ENCODE measurements around the gene PPCDC.
"Not testable (repeated sequence)": the region's sequence is repeated elsewhere in the genome, so short reads cannot be mapped to it uniquely, and the experiment has no call there.

PPCDC gene

GRCh38 chr15:75069301-75069925 lies 46.0 kb downstream of the PPCDC start:
- DNase-seq = no peak

GRCh38 chr15:75070674-75071073 lies 47.3 kb downstream of the PPCDC start:
- DNase-seq = no peak

GRCh38 chr15:75073197-75073596 lies 49.8 kb downstream of the PPCDC start:
- no peak for DNase-seq

DNA sequence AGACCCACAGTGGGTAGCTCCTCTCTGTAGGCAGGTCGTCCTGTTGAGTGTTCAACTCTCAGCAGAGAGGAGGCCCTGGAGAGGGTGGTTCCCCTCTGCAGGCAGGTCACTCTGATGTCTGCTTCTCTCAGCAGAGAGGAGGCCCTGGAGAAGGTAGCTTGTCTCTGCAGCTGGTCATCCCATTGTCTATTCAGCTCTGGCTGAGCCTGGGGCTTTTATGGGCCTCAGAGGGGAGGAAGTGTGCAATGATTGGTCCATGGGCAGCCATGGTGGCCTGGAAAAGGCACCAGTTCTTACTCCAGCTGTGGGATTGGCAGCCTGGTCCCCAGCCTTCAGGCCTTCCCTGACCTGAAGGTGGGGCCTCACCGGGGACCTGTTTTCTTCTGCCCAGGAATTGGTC lies 52.9 kb downstream of the PPCDC start:
- DNase-seq = no peak

- DNase-seq = not testable (repeated sequence)
Observed at GRCh38 chr15:75077551-75077961, 54.2 kb downstream of the PPCDC start.

GRCh38 chr15:75081150-75081549 lies 57.8 kb downstream of the PPCDC start:
- DNase-seq = no peak

DNA sequence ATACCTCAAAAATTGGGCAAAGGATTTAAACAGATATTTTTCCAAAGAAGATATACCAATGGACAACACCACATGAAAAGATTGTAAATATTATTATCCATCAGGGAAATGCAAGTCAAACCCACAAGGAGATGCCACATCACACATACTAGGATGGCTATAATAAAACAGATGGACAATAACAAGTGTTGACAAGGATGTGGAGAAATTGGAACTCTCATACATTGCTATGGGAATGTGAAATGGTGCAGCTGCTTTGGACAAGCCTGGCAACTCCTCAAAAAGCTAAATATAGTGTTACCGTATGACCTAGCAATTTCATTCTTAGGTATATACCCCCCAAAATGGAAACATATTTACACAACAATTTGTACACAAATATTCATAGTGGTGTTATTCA lies 59.3 kb downstream of the PPCDC start:
- no peak for DNase-seq

DNA sequence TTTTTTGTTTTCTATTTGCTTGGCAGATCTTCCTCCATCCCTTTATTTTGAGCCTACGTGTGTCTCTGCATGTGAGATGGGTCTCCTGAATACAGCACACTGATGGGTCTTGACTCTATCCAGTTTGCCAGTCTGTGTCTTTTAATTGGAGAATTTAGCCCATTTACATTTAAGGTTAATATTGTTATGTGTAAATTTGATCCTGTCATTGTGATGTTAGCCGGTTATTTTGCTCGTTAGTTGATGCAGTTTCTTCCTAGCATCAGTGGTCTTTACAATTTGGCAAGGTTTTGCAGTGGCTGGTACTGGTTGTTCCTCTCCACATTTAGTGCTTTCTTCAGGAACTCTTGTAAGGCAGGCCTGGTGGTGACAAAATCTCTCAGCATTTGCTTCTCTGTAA lies 62.3 kb downstream of the PPCDC start:
- not testable (repeated sequence) for DNase-seq

GRCh38 chr15:75089456-75090387 lies 66.3 kb downstream of the PPCDC start:
- no peak for DNase-seq

- DNase-seq = no peak
Observed at GRCh38 chr15:75090388-75090734, 67.0 kb downstream of the PPCDC start.

DNA sequence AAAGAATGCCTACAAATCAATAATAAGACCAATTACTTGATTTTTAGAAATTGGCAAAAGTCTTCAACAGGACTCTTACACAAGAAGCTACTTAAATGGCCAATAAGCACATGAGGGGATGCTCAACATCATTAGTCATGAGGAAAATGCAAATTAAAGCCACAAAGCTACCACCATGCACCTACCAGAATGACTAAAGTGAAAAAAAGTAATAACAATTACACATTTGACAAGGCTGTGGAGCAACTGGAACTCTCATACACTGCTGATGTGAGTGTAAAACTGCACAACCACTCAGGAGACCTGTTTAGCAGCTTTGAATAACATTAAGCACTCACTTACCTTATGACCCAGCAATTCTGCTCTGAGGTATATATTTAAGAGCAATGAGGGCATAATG lies 68.4 kb downstream of the PPCDC start:
- DNase-seq = no peak

GRCh38 chr15:75094961-75095478 lies 71.6 kb downstream of the PPCDC start:
- not testable (repeated sequence) for DNase-seq

GRCh38 chr15:75095594-75095993 lies 72.2 kb downstream of the PPCDC start:
- DNase-seq = no peak

- DNase-seq = no peak
Observed at GRCh38 chr15:75097939-75098338, 74.5 kb downstream of the PPCDC start.

- no peak for DNase-seq
Observed at GRCh38 chr15:75098404-75098803, 75.0 kb downstream of the PPCDC start.

Measured in NCI-H1092 (cell line).